HL-60 (cell line): ENCODE results near the gene SLC38A10.

Source experiments
- TF ChIP-seq, protein P1 (sequence below): IDR thresholded peaks from one replicate; pipeline ENCODE4 v1.5.1; 2011; ENCODE audit warnings: low read length, control low read depth, inconsistent platforms; ENCODE audit not compliant: insufficient read depth
- TF ChIP-seq, protein P2 (sequence below): IDR thresholded peaks from 2 replicates; pipeline ENCODE4 v1.6.1; 2012; ENCODE audit warnings: low read depth; ENCODE audit not compliant: insufficient replicate concordance

DNA sequence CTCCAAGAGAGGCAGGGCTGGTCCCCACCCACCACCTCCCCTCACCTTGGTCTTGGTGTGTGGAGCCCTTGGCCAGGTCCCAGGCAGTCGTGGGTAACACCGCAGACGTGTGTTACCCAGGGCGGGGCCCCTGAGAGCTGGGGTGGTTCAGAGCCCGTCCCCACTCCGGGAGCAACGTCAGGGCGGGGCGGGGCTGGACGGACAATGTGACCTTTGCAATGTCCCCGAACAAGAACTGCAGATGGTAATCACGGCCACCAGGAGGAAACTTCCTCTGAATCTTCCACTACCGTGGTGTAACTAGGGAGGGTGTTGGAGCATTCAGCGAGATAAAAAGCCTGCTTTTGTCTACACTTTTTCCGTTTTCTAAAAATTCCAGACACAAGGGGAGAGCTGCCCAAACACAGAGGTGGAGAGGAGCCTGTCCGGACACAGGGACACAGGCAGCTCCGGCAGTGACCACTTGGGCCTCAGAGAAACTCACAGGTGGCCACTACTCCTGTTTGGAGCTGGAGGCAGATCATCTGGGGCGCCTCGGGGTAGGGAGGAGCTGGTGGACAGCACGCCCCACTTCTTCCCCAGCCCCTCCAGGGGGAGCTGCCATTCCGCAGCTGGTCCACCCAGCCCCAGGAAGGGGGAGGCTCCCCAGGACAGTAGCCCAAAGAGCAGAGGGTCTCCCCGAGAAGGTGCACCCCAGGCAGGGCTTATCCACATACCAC lies 14.2 kb upstream of the SLC38A10 start:
- TF ChIP-seq, protein P1, sequence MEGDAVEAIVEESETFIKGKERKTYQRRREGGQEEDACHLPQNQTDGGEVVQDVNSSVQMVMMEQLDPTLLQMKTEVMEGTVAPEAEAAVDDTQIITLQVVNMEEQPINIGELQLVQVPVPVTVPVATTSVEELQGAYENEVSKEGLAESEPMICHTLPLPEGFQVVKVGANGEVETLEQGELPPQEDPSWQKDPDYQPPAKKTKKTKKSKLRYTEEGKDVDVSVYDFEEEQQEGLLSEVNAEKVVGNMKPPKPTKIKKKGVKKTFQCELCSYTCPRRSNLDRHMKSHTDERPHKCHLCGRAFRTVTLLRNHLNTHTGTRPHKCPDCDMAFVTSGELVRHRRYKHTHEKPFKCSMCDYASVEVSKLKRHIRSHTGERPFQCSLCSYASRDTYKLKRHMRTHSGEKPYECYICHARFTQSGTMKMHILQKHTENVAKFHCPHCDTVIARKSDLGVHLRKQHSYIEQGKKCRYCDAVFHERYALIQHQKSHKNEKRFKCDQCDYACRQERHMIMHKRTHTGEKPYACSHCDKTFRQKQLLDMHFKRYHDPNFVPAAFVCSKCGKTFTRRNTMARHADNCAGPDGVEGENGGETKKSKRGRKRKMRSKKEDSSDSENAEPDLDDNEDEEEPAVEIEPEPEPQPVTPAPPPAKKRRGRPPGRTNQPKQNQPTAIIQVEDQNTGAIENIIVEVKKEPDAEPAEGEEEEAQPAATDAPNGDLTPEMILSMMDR = peak; percentile 35
- TF ChIP-seq, protein P2, sequence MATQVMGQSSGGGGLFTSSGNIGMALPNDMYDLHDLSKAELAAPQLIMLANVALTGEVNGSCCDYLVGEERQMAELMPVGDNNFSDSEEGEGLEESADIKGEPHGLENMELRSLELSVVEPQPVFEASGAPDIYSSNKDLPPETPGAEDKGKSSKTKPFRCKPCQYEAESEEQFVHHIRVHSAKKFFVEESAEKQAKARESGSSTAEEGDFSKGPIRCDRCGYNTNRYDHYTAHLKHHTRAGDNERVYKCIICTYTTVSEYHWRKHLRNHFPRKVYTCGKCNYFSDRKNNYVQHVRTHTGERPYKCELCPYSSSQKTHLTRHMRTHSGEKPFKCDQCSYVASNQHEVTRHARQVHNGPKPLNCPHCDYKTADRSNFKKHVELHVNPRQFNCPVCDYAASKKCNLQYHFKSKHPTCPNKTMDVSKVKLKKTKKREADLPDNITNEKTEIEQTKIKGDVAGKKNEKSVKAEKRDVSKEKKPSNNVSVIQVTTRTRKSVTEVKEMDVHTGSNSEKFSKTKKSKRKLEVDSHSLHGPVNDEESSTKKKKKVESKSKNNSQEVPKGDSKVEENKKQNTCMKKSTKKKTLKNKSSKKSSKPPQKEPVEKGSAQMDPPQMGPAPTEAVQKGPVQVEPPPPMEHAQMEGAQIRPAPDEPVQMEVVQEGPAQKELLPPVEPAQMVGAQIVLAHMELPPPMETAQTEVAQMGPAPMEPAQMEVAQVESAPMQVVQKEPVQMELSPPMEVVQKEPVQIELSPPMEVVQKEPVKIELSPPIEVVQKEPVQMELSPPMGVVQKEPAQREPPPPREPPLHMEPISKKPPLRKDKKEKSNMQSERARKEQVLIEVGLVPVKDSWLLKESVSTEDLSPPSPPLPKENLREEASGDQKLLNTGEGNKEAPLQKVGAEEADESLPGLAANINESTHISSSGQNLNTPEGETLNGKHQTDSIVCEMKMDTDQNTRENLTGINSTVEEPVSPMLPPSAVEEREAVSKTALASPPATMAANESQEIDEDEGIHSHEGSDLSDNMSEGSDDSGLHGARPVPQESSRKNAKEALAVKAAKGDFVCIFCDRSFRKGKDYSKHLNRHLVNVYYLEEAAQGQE = no peak
